Neural progenitor cell (in vitro differentiated cells): ENCODE results near the gene RGS10.

Experiments
- CTCF ChIP-seq: fragments of 200-600 bp; sonication (generic); IDR thresholded peaks from 2 replicates; pipeline ENCODE4 v1.5.1; 2017; ENCODE audit warnings: antibody characterized with exemption, mild to moderate bottlenecking
- EZH2 ChIP-seq: fragments of 200-600 bp; sonication (generic); IDR thresholded peaks from 2 replicates; pipeline ENCODE4 v1.6.1; 2017; ENCODE audit warnings: antibody characterized with exemption, mild to moderate bottlenecking, moderate library complexity

DNA sequence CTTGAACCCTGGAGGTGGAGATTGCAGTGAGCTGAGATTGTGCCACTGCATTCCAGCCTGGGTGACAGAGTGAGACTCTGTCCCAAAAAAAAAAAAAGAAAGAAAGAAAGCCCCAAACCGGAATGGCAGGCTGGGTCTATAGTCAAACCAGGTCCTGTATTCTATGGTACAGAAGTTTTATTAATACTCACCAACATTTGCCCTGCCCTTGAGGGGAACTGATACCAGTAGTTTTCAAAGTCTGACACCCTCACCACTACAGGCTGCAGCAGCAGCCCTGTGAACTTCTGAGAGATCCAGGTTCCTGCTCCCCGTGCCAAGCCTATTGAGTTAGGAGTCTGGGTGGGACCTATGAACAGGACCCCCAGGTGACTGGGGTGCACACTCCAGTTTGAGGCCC is 80.6 kb downstream of the RGS10 start:
- no peak for TF ChIP-seq CTCF
- no peak for TF ChIP-seq EZH2
